ENCODE data around the gene IFITM2.

Gene IFITM2

DNA sequence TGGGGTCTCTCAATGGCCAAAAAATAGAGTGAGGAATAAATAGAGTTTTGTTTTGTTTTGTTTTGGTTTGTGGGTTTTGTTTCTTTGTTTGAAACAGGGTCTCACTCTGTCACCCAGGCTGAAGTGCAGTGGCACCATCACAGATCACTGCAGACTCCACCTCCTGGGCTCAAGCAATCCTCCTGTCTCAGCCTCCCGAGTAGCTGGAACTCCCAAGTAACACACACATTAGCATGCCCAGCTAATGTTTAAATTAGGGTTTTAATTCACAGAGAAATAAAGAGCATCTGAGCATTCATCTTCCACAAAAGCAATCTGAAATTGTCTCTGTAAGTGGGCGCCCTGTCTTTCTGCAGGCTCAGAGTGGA is 22.3 kb downstream of the IFITM2 start:
- TF ChIP-seq FOXM1 (IDR thresholded peaks at IDR 0.05; ENCODE audit: borderline replicate concordance, low read depth) = no peak
- no peak for TF ChIP-seq EGR1 (IDR thresholded peaks at IDR 0.05)
- TF ChIP-seq, protein P1, sequence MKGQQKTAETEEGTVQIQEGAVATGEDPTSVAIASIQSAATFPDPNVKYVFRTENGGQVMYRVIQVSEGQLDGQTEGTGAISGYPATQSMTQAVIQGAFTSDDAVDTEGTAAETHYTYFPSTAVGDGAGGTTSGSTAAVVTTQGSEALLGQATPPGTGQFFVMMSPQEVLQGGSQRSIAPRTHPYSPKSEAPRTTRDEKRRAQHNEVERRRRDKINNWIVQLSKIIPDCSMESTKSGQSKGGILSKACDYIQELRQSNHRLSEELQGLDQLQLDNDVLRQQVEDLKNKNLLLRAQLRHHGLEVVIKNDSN (IDR thresholded peaks at IDR 0.05) = no peak

DNA sequence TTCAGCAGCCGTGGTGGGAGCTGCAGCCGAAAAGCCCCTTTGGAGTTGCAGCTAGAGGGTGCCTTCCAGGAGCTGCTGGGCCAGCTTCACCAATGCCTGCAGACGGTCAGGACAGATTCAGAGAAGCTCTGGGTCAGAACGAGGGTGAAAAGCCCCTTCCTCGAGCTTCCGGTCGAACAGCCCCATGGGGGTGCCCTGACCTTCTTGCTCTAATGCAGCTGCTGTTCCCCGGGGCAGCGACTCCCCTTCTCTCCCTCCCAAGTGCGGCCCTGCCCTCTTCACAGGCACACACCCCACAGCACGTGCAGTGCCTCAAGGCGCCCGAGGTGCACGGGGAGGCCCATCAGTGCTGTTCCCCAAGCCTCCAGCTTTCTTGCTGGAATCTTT is 22.7 kb downstream of the IFITM2 start:
- TF ChIP-seq, protein P2, sequence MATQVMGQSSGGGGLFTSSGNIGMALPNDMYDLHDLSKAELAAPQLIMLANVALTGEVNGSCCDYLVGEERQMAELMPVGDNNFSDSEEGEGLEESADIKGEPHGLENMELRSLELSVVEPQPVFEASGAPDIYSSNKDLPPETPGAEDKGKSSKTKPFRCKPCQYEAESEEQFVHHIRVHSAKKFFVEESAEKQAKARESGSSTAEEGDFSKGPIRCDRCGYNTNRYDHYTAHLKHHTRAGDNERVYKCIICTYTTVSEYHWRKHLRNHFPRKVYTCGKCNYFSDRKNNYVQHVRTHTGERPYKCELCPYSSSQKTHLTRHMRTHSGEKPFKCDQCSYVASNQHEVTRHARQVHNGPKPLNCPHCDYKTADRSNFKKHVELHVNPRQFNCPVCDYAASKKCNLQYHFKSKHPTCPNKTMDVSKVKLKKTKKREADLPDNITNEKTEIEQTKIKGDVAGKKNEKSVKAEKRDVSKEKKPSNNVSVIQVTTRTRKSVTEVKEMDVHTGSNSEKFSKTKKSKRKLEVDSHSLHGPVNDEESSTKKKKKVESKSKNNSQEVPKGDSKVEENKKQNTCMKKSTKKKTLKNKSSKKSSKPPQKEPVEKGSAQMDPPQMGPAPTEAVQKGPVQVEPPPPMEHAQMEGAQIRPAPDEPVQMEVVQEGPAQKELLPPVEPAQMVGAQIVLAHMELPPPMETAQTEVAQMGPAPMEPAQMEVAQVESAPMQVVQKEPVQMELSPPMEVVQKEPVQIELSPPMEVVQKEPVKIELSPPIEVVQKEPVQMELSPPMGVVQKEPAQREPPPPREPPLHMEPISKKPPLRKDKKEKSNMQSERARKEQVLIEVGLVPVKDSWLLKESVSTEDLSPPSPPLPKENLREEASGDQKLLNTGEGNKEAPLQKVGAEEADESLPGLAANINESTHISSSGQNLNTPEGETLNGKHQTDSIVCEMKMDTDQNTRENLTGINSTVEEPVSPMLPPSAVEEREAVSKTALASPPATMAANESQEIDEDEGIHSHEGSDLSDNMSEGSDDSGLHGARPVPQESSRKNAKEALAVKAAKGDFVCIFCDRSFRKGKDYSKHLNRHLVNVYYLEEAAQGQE (IDR thresholded peaks at IDR 0.05; ENCODE audit: low read depth) = no peak
- TF ChIP-seq TEAD4 (IDR thresholded peaks at IDR 0.05) = no peak
- TF ChIP-seq TCF12 (IDR thresholded peaks at IDR 0.05; ENCODE audit: low read depth) = no peak
- no peak for TF ChIP-seq RAD21 (IDR thresholded peaks at IDR 0.05; ENCODE audit: low read depth)
- TF ChIP-seq, protein P3, sequence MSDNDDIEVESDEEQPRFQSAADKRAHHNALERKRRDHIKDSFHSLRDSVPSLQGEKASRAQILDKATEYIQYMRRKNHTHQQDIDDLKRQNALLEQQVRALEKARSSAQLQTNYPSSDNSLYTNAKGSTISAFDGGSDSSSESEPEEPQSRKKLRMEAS (IDR thresholded peaks at IDR 0.05) = no peak
- no peak for TF ChIP-seq CREB1 (IDR thresholded peaks at IDR 0.05; ENCODE audit: low read depth)
- no peak for TF ChIP-seq TAF1 (IDR thresholded peaks at IDR 0.05; ENCODE audit: low read depth)
- no peak for TF ChIP-seq YY1 (IDR thresholded peaks at IDR 0.05; ENCODE audit: low read depth)
- TF ChIP-seq, protein P1 (IDR thresholded peaks at IDR 0.05) = no peak

DNA sequence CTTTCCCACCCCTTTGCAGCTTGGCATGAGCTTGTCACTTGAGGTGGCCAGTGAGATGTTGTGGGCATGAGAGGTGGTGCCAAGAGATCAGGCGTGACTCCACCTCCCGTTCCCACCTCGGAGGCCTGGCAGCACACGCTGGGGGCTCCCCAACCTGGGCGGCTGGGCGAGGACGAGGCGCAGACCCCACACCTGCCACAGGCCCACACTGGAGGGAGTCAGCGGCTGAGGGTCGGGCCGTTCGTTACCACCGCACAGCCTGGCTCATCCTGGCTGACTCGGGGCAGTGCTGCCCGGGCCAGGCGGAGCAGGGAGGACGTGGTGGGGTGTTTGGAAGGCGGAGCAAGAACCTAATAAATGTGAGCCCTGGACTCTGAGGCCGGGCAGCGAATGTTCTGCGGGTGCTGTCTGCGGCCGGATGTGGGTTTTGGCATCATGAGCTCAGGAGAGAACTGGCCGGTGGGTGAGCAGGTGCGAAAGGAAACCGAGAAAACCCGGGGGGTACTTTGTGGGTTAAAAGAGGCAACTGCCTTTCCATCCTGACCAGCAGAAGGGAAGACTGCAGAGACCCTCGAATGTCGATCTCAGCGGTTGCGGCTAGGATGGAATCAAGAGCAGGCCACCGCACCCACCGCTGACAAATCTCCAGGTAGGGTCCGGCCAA is 23.2 kb downstream of the IFITM2 start:
- TF ChIP-seq EP300 (IDR thresholded peaks at IDR 0.05; ENCODE audit: borderline replicate concordance) = no peak
- TF ChIP-seq FOXM1 (IDR thresholded peaks at IDR 0.05; ENCODE audit: borderline replicate concordance, low read depth) = no peak
- TF ChIP-seq, protein P2 (IDR thresholded peaks at IDR 0.05; ENCODE audit: low read depth) = no peak
- TF ChIP-seq CEBPB (IDR thresholded peaks at IDR 0.05) = no peak
- TF ChIP-seq CREB1 (IDR thresholded peaks at IDR 0.05; ENCODE audit: low read depth) = no peak
- no peak for TF ChIP-seq ZBTB7A (IDR thresholded peaks at IDR 0.05; ENCODE audit: low read depth)
- TF ChIP-seq NFIC (IDR thresholded peaks at IDR 0.05) = no peak
- no peak for TF ChIP-seq TEAD4 (IDR thresholded peaks at IDR 0.05)
- TF ChIP-seq, protein P1 (IDR thresholded peaks at IDR 0.05) = no peak
- no peak for TF ChIP-seq RAD21 (IDR thresholded peaks at IDR 0.05; ENCODE audit: low read depth)
- TF ChIP-seq TCF12 (IDR thresholded peaks at IDR 0.05; ENCODE audit: low read depth) = no peak
- no peak for TF ChIP-seq TAF1 (IDR thresholded peaks at IDR 0.05; ENCODE audit: low read depth)
- TF ChIP-seq, protein P3 (IDR thresholded peaks at IDR 0.05) = no peak
- no peak for TF ChIP-seq YY1 (IDR thresholded peaks at IDR 0.05; ENCODE audit: low read depth)
- no peak for TF ChIP-seq EGR1 (IDR thresholded peaks at IDR 0.05)

DNA sequence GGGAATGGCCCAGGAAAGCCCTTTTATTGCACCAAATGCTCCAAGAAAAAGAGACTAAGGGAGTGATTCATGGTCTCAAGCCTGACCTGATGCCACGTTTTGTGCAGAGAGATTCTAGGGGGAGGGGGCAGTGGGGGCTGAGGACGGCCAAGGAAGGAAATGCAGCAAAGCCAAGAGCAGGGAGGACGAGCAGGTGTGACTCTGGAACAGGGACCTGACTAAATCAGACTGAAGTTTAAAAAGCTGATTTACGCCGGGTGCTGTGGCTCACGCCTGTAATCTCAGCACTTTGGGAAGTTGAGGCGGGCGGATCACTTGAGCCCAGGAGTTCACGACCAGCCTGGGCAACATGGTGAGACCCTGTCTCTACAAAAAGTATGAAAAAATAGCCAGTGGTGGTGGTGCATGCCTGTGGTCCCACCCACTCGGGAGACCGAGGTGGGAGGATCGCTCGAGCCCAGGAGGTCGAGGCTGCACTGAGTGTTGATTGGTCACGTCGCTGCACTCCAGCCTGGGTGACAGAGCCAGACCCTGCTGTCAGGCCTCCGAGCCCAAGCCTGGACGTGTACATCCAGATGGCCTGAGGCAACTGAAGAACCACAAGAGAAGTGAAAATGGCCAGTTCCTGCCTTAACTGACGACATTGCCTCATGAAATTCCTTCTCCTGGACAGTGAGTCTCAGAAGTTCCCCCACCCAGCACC is 23.9 kb downstream of the IFITM2 start:
- TF ChIP-seq TEAD4 (IDR thresholded peaks at IDR 0.05) (no peak), RAD21 (IDR thresholded peaks at IDR 0.05; ENCODE audit: low read depth) (no peak), ZBTB7A (IDR thresholded peaks at IDR 0.05; ENCODE audit: low read depth) (no peak), YY1 (IDR thresholded peaks at IDR 0.05; ENCODE audit: low read depth) (no peak), EP300 (IDR thresholded peaks at IDR 0.05; ENCODE audit: borderline replicate concordance) (no peak), TCF12 (IDR thresholded peaks at IDR 0.05; ENCODE audit: low read depth) (no peak), CREB1 (IDR thresholded peaks at IDR 0.05; ENCODE audit: low read depth) (no peak), EGR1 (IDR thresholded peaks at IDR 0.05) (no peak), CEBPB (IDR thresholded peaks at IDR 0.05) (no peak), NFIC (IDR thresholded peaks at IDR 0.05) (no peak), FOXM1 (IDR thresholded peaks at IDR 0.05; ENCODE audit: borderline replicate concordance, low read depth) (no peak), TAF1 (IDR thresholded peaks at IDR 0.05; ENCODE audit: low read depth) (no peak)
- TF ChIP-seq, protein P3 (IDR thresholded peaks at IDR 0.05) = no peak
- TF ChIP-seq, protein P1 (IDR thresholded peaks at IDR 0.05) = no peak
- TF ChIP-seq, protein P2 (IDR thresholded peaks at IDR 0.05; ENCODE audit: low read depth) = no peak
